HFFc6 (cell line): Measurements from ENCODE around the gene RARRES1. TPM values are rescaled to one million over a fixed set of nuclear protein-coding genes. Genes with fewer than 3 reads are reported as not detected.

Experiments
- DNase-seq: peaks from one replicate; pipeline ENCODE4 v3.0.0-alpha.2; 2018
- H3K27ac Mint-ChIP-seq: 2 replicates; pipeline ENCODE4 v1.8.0; 2020; ENCODE audit warnings: mild to moderate bottlenecking, mixed read lengths
- H3K27me3 Mint-ChIP-seq: 2 replicates; pipeline ENCODE4 v1.8.0; 2021; ENCODE audit warnings: mild to moderate bottlenecking, moderate library complexity, mixed read lengths; ENCODE audit not compliant: insufficient read depth
- H3K36me3 Mint-ChIP-seq: 2 replicates; pipeline ENCODE4 v1.8.0; 2021; ENCODE audit warnings: low read depth, mixed read lengths
- H3K4me1 Mint-ChIP-seq: 2 replicates; pipeline ENCODE4 v1.8.0; 2020; ENCODE audit warnings: low read depth, mixed read lengths
- H3K4me3 Mint-ChIP-seq: 2 replicates; pipeline ENCODE4 v1.8.0; 2020; ENCODE audit warnings: mild to moderate bottlenecking, moderate library complexity, mixed read lengths
- H3K9me3 Mint-ChIP-seq: 2 replicates; pipeline ENCODE4 v1.8.0; 2020; ENCODE audit warnings: mild to moderate bottlenecking, mixed read lengths
- CTCF ChIP-seq: fragments of 200-600 bp; sonication (generic); IDR thresholded peaks from 2 replicates; pipeline ENCODE4 v1.5.0; 2021; ENCODE audit warnings: antibody characterized with exemption, mild to moderate bottlenecking
- total RNA-seq, 6 experiments: library from RNA; stranded (reverse); fragmentation: NEBNext Ultra II Directional; extraction: Animal tissue kit (Norgen Biotek cat#: 25700); gene quantifications; 2 replicates in 1 of 6; 3 replicates in 5 of 6; pipeline ENCODE4 v1.2.3, GENCODE V29; 2021

Gene RARRES1
- total RNA-seq, 6 experiments from 2014 or later: 0.51 to 1.3 (median 0.77) TPM; not detected in 1

DNA sequence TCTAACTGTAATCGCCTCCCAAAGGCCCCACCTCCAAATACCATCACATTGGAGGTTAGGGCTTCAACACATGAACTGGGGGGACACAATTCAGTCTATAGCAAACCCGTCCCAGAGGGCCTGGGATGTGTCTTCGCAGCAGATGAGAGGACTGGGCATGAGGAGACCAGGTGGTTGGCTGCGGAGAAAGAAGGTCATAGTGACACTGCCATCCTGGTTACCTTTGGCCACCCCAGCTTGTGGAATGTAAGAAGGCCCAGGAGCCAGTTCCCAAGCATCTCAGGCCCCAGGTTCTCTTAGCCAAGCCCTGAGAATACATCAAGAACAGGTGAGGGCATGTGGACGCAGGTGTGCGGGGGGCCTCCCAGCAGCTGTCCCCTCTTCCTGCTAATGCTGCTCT, 6.4 kb upstream of the RARRES1 start:
- Mint-ChIP-seq H3K4me1 (peaks cover 9% of the 10 kb centered on the region; the same call in 1 of the 2 replicates), H3K36me3 (peaks cover 23% of the 10 kb centered on the region), H3K27me3 (no peaks in the 10 kb centered on the region; the same call in none of the 2 replicates), H3K4me3 (no peak overlapping the region), H3K27ac (no peak overlapping the region), H3K9me3 (peaks cover 11% of the 10 kb centered on the region)
- no peak for TF ChIP-seq CTCF
- DNase-seq: no peak

- TF ChIP-seq CTCF: no peak
- Mint-ChIP-seq H3K4me1 (peaks cover 8% of the 10 kb centered on the region; the same call in 1 of the 2 replicates), H3K4me3 (no peak overlapping the region), H3K27me3 (no peaks in the 10 kb centered on the region; the same call in none of the 2 replicates), H3K27ac (no peak overlapping the region), H3K36me3 (peaks cover 22% of the 10 kb centered on the region), H3K9me3 (peaks cover 11% of the 10 kb centered on the region)
- DNase-seq: no peak
These were observed 5.8 kb upstream of the RARRES1 start for GRCh38 chr3:158737976-158738615.

DNA sequence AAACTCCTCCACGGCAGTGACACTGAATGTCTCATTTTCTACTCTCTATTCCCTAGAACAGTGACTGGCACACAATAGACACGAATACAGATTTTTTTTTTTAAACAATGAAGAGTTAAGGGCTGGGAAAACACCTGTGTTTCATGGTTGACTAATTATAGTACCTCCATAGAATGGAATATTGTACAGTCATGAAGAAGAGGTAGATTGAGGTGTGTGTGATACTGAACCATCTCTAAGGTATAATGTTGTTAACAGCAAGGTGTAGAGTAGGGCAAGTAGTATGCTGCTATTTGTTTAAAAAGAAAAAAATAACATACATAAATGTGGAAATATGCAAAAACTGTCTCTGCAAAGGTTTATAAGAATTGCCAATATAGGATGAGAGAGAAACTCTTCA, 5.2 kb upstream of the RARRES1 start:
- no peak overlapping the region for H3K4me3 Mint-ChIP-seq
- H3K4me1 Mint-ChIP-seq: peaks cover 1% of the 10 kb centered on the region; the same call in 1 of the 2 replicates
- DNase-seq: no peak
- TF ChIP-seq CTCF: no peak
- peaks cover 18% of the 10 kb centered on the region for H3K36me3 Mint-ChIP-seq
- no peak overlapping the region for H3K27ac Mint-ChIP-seq
- H3K9me3 Mint-ChIP-seq: peaks cover 11% of the 10 kb centered on the region
- H3K27me3 Mint-ChIP-seq: no peaks in the 10 kb centered on the region; the same call in none of the 2 replicates

- Mint-ChIP-seq H3K27ac (no peak overlapping the region), H3K27me3 (no peaks in the 10 kb centered on the region; the same call in none of the 2 replicates), H3K9me3 (peaks cover 11% of the 10 kb centered on the region), H3K36me3 (peaks cover 12% of the 10 kb centered on the region), H3K4me3 (no peak overlapping the region), H3K4me1 (peaks cover 5% of the 10 kb centered on the region; the same call in 1 of the 2 replicates)
- no peak for TF ChIP-seq CTCF
- no peak for DNase-seq
These were observed 3.2 kb upstream of the RARRES1 start for GRCh38 chr3:158735296-158736033.

GRCh38 chr3:158733656-158734055, 1.4 kb upstream of the RARRES1 start:
- Mint-ChIP-seq H3K4me3 (no peak overlapping the region; the same call in 1 of the 2 replicates), H3K27me3 (no peaks in the 10 kb centered on the region; the same call in none of the 2 replicates), H3K36me3 (peaks cover 12% of the 10 kb centered on the region), H3K27ac (no peak overlapping the region), H3K4me1 (peaks cover 9% of the 10 kb centered on the region; the same call in 1 of the 2 replicates), H3K9me3 (peaks cover 11% of the 10 kb centered on the region)
- DNase-seq: no peak
- TF ChIP-seq CTCF: no peak
